Natural killer cell (primary cell): Measurements from ENCODE around the gene ROBO1. TPM values are rescaled to one million over a fixed set of nuclear protein-coding genes. Genes with fewer than 3 reads are reported as not detected.

ENCODE experiments used
- ATAC-seq, 3 donors: fragments of 150-1000 bp in 2 of 3; fragments of 200-7000 bp in 1 of 3; cut with Tn5 transposase; 1 replicate in 1 of 3; 2 replicates in 2 of 3; pipeline ENCODE4 v1.10.0; 2021; ENCODE audit warnings: mild to moderate bottlenecking in 2 of 3, moderate library complexity in 2 of 3
- DNase-seq, 2 donors: peaks; one replicate each; pipeline versions ENCODE4 v3.0.0 to v3.0.0-alpha.2; 2013 to 2021; ENCODE audit warnings: mixed read lengths in 1 of 2
- H3K27ac ChIP-seq: one replicate; pipeline ENCODE4 v1.5.1; 2013; ENCODE audit warnings: mild to moderate bottlenecking, low read length
- H3K27me3 ChIP-seq: one replicate; pipeline ENCODE4 v1.6.1; 2013; ENCODE audit warnings: low read length; ENCODE audit not compliant: control insufficient read depth, insufficient read depth
- H3K36me3 ChIP-seq: one replicate; pipeline ENCODE4 v1.6.1; 2013; ENCODE audit warnings: low read length; ENCODE audit not compliant: control insufficient read depth, insufficient read depth
- H3K4me1 ChIP-seq: one replicate; pipeline ENCODE4 v1.6.1; 2013; ENCODE audit warnings: low read length; ENCODE audit not compliant: control insufficient read depth, insufficient read depth
- H3K4me3 ChIP-seq: one replicate; pipeline ENCODE4 v1.5.1; 2013; ENCODE audit warnings: low read length
- H3K9me3 ChIP-seq: one replicate; pipeline ENCODE4 v1.6.1; 2013; ENCODE audit warnings: low read length; ENCODE audit not compliant: control insufficient read depth, insufficient read depth
- H3K27ac Mint-ChIP-seq, 2 donors: one replicate each; pipeline ENCODE4 v1.8.0; 2022; ENCODE audit warnings: mild to moderate bottlenecking in 2 of 2, mixed read lengths in 2 of 2, moderate library complexity in 1 of 2
- H3K27me3 Mint-ChIP-seq, 2 donors: one replicate each; pipeline ENCODE4 v1.8.0; 2022; ENCODE audit warnings: low read depth in 2 of 2, mixed read lengths in 2 of 2
- H3K36me3 Mint-ChIP-seq: one replicate; pipeline ENCODE4 v1.8.0; 2022; ENCODE audit warnings: mixed read lengths
- H3K4me1 Mint-ChIP-seq, 2 donors: one replicate each; pipeline ENCODE4 v1.8.0; 2022; ENCODE audit warnings: mixed read lengths in 2 of 2
- H3K4me3 Mint-ChIP-seq: one replicate; pipeline ENCODE4 v1.8.0; 2022; ENCODE audit warnings: mild to moderate bottlenecking, moderate library complexity, mixed read lengths
- H3K9me3 Mint-ChIP-seq, 2 donors: one replicate each; pipeline ENCODE4 v1.8.0; 2022; ENCODE audit warnings: mixed read lengths in 2 of 2
- CTCF ChIP-seq: fragments of 200-600 bp; IDR thresholded peaks from one replicate; pipeline ENCODE4 v1.8.0; 2022; ENCODE audit warnings: antibody characterized with exemption
- WGBS: methylation state at CpG from one replicate; pipeline ENCODE4 v1.1.7; 2013; ENCODE audit warnings: missing lambda C conversion rate; ENCODE audit not compliant: insufficient coverage; 5-methylcytosine and 5-hydroxymethylcytosine counted together
- intact Hi-C: fragments of 100-400 bp; cut with micrococcal nuclease; formaldehyde crosslinking; loops from one replicate; pipeline ENCODE4 v1.14.2; 2022
- total RNA-seq, 4 donors: library from RNA; stranded (reverse); fragments of 120-200 nt in 1 of 4; gene quantifications; one replicate each; pipeline versions ENCODE4 v1.2.3 to v1.2.4, GENCODE V29; 2013 to 2022

Gene ROBO1
- total RNA-seq, 3 donors from 2014 or later (not counting 1 experiment from before 2014, with no cell fraction given), result 0.07 TPM; not detected in 2

- Mint-ChIP-seq H3K27ac (no peak overlapping the region), H3K36me3 (no peaks in the 10 kb centered on the region), H3K27me3 (no peaks in the 10 kb centered on the region), H3K4me3 (no peak overlapping the region), H3K9me3 (peaks cover 5 to 10% of the 10 kb centered on the region in 2 donors), H3K4me1 (no peaks in the 10 kb centered on the region)
- Histone ChIP-seq H3K4me3 (no peak overlapping the region), H3K27me3 (no peaks in the 10 kb centered on the region), H3K36me3 (no peaks in the 10 kb centered on the region), H3K27ac (no peak overlapping the region), H3K4me1 (no peaks in the 10 kb centered on the region), H3K9me3 (peaks cover 2% of the 10 kb centered on the region)
- intact Hi-C loops, result no loop called here
- ATAC-seq, result no peak
- no peak for TF ChIP-seq CTCF
- 94% methylated on average over 3 of the region's 5 CpGs for WGBS
- no peak for DNase-seq
These were observed 1029.8 kb downstream of the ROBO1 start for GRCh38 chr3:78737988-78738387.

- no peaks in the 10 kb centered on the region for H3K4me1 ChIP-seq
- H3K4me3 ChIP-seq, result no peak overlapping the region
- Mint-ChIP-seq H3K36me3 (no peaks in the 10 kb centered on the region), H3K4me1 (no peaks in the 10 kb centered on the region), H3K27ac (no peak overlapping the region), H3K27me3 (no peaks in the 10 kb centered on the region), H3K4me3 (no peak overlapping the region), H3K9me3 (peaks cover 7 to 11% of the 10 kb centered on the region in 2 donors)
- H3K27me3 ChIP-seq, result no peaks in the 10 kb centered on the region
- no peak for DNase-seq
- no peak overlapping the region for H3K27ac ChIP-seq
- no peak for TF ChIP-seq CTCF
- H3K36me3 ChIP-seq, result no peaks in the 10 kb centered on the region
- ATAC-seq, result no peak
- peaks cover 2% of the 10 kb centered on the region for H3K9me3 ChIP-seq
- 88% methylated on average over 1 of the region's 2 CpGs for WGBS
- intact Hi-C loops, result no loop called here
These were observed 1030.9 kb downstream of the ROBO1 start for GRCh38 chr3:78736863-78737262.

GRCh38 chr3:78734048-78734637 is 1033.7 kb downstream of the ROBO1 start:
- ATAC-seq (no peak), DNase-seq (no peak)
- no peak overlapping the region for H3K27ac Mint-ChIP-seq
- no peaks in the 10 kb centered on the region for H3K27me3 ChIP-seq
- H3K9me3 Mint-ChIP-seq, result peaks cover 10% of the 10 kb centered on the region in 2 donors
- intact Hi-C loops, result no loop called here
- no peak overlapping the region for H3K27ac ChIP-seq
- WGBS, result 79% methylated on average over 3 of the region's 3 CpGs
- H3K4me3 Mint-ChIP-seq, result no peak overlapping the region
- no peak overlapping the region for H3K4me3 ChIP-seq
- H3K27me3 Mint-ChIP-seq, result no peaks in the 10 kb centered on the region
- H3K4me1 Mint-ChIP-seq, result no peaks in the 10 kb centered on the region
- no peaks in the 10 kb centered on the region for H3K36me3 ChIP-seq
- no peaks in the 10 kb centered on the region for H3K36me3 Mint-ChIP-seq
- TF ChIP-seq CTCF, result no peak
- no peaks in the 10 kb centered on the region for H3K4me1 ChIP-seq
- peaks cover 2% of the 10 kb centered on the region for H3K9me3 ChIP-seq

GRCh38 chr3:78732893-78733292 is 1034.9 kb downstream of the ROBO1 start:
- H3K4me1 Mint-ChIP-seq, result no peaks in the 10 kb centered on the region
- WGBS, result 80% methylated on average over 1 of the region's 1 CpG
- H3K36me3 Mint-ChIP-seq, result no peaks in the 10 kb centered on the region
- peaks cover 7% of the 10 kb centered on the region in 2 donors for H3K9me3 Mint-ChIP-seq
- Histone ChIP-seq H3K4me3 (no peak overlapping the region), H3K9me3 (peaks cover 2% of the 10 kb centered on the region), H3K4me1 (no peaks in the 10 kb centered on the region), H3K27ac (no peak overlapping the region), H3K36me3 (no peaks in the 10 kb centered on the region), H3K27me3 (no peaks in the 10 kb centered on the region)
- intact Hi-C loops, result no loop called here
- H3K27me3 Mint-ChIP-seq, result no peaks in the 10 kb centered on the region
- H3K4me3 Mint-ChIP-seq, result no peak overlapping the region
- DNase-seq, result no peak
- no peak for TF ChIP-seq CTCF
- ATAC-seq, result no peak
- no peak overlapping the region for H3K27ac Mint-ChIP-seq
